GM20000 (cell line): ENCODE results near the gene CGB3.
A peak's percentile ranks its signal among the peaks of the same experiment; 100 is the strongest.

Experiments used
- DNase-seq: peaks from one replicate; pipeline ENCODE4 v3.0.0; 2012; ENCODE audit warnings: low spot score
- CTCF ChIP-seq: IDR thresholded peaks from 2 replicates; pipeline ENCODE4 v1.5.1; 2012; ENCODE audit warnings: mild to moderate bottlenecking, control low read depth; ENCODE audit errors: extremely low read depth, missing control alignments

Gene CGB3

GRCh38 chr19:49017041-49017665 lies 7.0 kb downstream of the CGB3 start, which contains the start of gene LHB:
TSS of gene LHB (minus strand) at chr19:49017091. CDS start at chr19:49017081, 10 bp downstream.
- no peak for DNase-seq
- peak; percentile 6 for TF ChIP-seq CTCF

DNA sequence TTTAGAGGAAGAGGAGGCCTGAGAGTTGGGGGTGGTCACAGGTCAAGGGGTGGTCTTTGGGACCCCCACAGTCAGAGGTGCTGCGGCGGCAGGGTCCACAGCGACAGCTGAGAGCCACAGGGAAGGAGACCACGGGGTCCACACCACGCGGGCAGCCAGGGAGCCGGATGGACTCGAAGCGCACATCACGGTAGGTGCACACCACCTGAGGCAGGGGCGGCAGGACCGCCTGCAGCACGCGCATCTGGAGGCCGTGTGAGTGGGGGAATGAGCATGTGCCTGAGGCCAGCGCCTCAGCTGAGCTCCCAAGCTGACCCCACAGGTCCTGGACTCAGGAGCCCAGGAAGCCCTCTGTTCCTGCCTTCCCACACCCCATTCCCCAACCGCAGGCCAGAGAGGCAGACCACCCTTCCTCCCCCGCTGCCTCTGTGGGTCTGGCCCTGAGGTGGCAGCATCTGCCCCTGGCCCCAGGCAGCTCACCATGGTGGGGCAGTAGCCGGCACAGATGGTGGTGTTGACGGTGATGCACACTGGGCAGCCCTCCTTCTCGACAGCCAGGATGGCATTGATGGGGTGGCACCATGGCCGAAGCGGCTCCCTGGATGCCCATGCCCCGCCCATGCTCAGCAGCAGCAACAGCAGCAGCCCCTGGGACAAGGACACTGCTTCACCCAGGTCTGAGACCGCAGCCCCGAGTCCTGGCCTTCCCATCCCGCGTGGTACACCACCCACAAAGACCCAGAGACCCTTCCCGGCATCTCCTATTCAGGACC lies 7.9 kb downstream of the CGB3 start:
- no peak for DNase-seq
- TF ChIP-seq CTCF, result no peak

DNA sequence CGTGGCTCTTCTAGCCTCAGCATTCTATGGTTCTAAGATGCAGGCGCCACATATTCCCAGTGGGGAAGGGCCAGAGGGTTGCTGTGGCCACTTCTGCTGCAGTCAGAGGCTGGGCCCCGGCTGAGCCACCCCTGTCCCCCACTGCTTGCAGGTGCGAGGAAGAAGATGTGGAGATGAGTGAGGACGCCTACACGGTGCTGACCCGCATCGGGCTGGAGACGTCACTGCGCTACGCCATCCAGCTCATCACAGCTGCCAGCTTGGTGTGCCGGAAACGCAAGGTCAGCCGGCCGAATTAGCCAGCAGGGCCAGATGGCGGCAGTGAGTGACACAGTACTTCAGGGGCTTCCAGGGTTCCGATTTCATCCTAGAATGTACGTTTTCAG lies 9.3 kb downstream of the CGB3 start:
- no peak for TF ChIP-seq CTCF

DNA sequence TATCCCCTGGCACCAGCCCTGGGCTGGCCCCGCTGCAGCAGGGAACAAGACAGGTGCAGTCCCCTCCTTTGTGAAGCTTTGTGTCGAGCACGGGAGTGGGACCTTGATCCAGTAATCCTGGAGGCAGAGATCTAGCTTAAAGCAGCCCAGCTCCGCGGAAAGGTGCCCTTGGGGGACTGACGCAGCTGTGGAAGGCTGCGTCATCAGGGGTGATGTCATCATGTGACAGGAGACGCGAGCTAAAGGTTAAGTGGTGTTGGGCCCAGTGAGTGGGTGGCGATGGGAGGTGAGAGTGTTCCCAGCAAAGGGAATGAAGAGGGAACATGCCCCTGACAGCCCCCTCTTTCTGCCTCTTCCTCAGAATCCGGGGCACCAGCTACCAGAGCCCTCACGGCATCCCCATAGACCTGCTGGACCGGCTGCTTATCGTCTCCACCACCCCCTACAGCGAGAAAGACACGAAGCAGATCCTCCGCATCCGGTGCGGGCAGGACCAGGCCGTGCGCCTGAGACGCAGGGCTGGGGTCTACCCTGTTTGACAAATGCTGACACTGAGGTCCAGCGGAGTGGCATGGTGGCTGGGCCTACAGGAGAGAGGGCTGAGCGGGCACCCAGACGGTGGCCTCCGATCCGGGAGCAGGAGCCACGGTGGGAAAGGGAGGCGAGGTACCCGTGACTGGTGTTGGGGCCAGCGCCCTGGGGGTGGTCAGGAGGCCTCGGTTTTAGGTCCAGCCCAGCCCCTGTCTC lies 9.8 kb downstream of the CGB3 start:
- TF ChIP-seq CTCF, result no peak

More for the DNA sequence above, 9.3 kb downstream of the CGB3 start:
- DNase-seq, result no peak

GRCh38 chr19:49011194-49011593 lies 12.9 kb downstream of the CGB3 start:
- no peak for TF ChIP-seq CTCF
- no peak for DNase-seq

More for the DNA sequence above, 9.8 kb downstream of the CGB3 start:
- no peak for DNase-seq

- DNase-seq, result no peak
- no peak for TF ChIP-seq CTCF
Observed at GRCh38 chr19:49010453-49010852, 13.7 kb downstream of the CGB3 start.

DNA sequence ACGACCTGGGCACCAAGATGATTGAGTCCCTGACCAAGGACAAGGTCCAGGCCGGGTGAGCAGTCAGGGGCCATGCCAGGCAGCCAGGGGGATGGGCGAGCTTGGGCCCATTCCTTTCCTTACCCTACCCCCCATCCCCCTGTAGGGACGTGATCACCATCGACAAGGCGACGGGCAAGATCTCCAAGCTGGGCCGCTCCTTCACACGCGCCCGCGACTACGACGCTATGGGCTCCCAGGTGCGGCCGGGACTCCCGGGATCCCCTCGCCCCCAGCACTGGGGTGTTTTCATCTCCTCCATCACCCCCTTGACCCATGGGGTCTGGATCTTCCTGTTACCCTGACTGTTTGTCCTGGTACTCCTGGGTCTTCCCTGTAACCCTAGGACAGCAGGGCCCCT lies 14.3 kb downstream of the CGB3 start:
- no peak for TF ChIP-seq CTCF
- no peak for DNase-seq
